GM18867 (cell line): ENCODE results near the gene ACAP2.
"Not testable (repeated sequence)": the region's sequence is repeated elsewhere in the genome, so short reads cannot be mapped to it uniquely, and the experiment has no call there.

ENCODE experiments used
- ATAC-seq: cut with Tn5 transposase; IDR thresholded peaks from one replicate; pipeline ENCODE4 v1.9.1; 2021; ENCODE audit warnings: mild to moderate bottlenecking, moderate library complexity; ENCODE audit not compliant: unreplicated experiment

Gene ACAP2

GRCh38 chr3:195296662-195297061, 146.2 kb downstream of the ACAP2 start:
- no peak for ATAC-seq

GRCh38 chr3:195291121-195291520, 151.7 kb downstream of the ACAP2 start:
- ATAC-seq: no peak

- ATAC-seq: not testable (repeated sequence)
Observed at GRCh38 chr3:195290643-195291042, 152.2 kb downstream of the ACAP2 start.

- ATAC-seq: no peak
Observed at GRCh38 chr3:195286115-195286872, 156.5 kb downstream of the ACAP2 start.

- ATAC-seq: no peak
Observed at GRCh38 chr3:195285372-195285771, 157.4 kb downstream of the ACAP2 start.

- no peak for ATAC-seq
Observed at GRCh38 chr3:195284842-195285241, 158.0 kb downstream of the ACAP2 start.

- ATAC-seq: no peak
Observed at GRCh38 chr3:195282961-195283360, 159.9 kb downstream of the ACAP2 start.

GRCh38 chr3:195274259-195274966, 168.4 kb downstream of the ACAP2 start:
- ATAC-seq: no peak

GRCh38 chr3:195271410-195272243, 171.2 kb downstream of the ACAP2 start:
- peak; percentile 67 for ATAC-seq

- ATAC-seq: peak; percentile 82
Observed at GRCh38 chr3:195270817-195271409, 171.9 kb downstream of the ACAP2 start, which contains the start of gene XXYLT1. TSS of gene XXYLT1 (minus strand) at chr3:195271159. CDS start at chr3:195271058, 101 bp downstream.

- ATAC-seq: peak; percentile 14
Observed at GRCh38 chr3:195270079-195270816, 172.6 kb downstream of the ACAP2 start.

- no peak for ATAC-seq
Observed at GRCh38 chr3:195269375-195270078, 173.3 kb downstream of the ACAP2 start.

- no peak for ATAC-seq
Observed at GRCh38 chr3:195268576-195269309, 174.1 kb downstream of the ACAP2 start.

GRCh38 chr3:195267096-195267495, 175.7 kb downstream of the ACAP2 start:
- ATAC-seq: no peak

GRCh38 chr3:195266428-195266827, 176.4 kb downstream of the ACAP2 start:
- ATAC-seq: no peak

- ATAC-seq: no peak
Observed at GRCh38 chr3:195265363-195265976, 177.3 kb downstream of the ACAP2 start.

- ATAC-seq: no peak
Observed at GRCh38 chr3:195263925-195264600, 178.8 kb downstream of the ACAP2 start.
